ENCODE data around the gene ATP11A. TPM values are rescaled to one million over a fixed set of nuclear protein-coding genes. Genes with fewer than 3 reads are reported as not detected.

Gene ATP11A
- total RNA-seq, 1 experiment from 2014 or later: 65.3 TPM

GRCh38 chr13:112832811-112833210 is 143.0 kb downstream of the ATP11A start:
- Histone ChIP-seq H3K9ac (ENCODE audit: extremely low read depth, insufficient read length, low read length) (no peak overlapping the region), H3K14ac (ENCODE audit: insufficient read depth, low read length) (no peak overlapping the region), H3K79me2 (ENCODE audit: insufficient read depth, low read length) (no peaks in the 10 kb centered on the region; the same call in 1 of the 2 replicates), H2AK5ac (ENCODE audit: insufficient read length, low read length) (no peak overlapping the region), H2AFZ (ENCODE audit: low read length) (no peak overlapping the region), H3K4me2 (ENCODE audit: insufficient read depth, insufficient read length, low read length) (no peak overlapping the region), H4K20me1 (ENCODE audit: control insufficient read depth, insufficient read depth, insufficient read length) (no peaks in the 10 kb centered on the region), H3K56ac (ENCODE audit: insufficient read length, low read depth, low read length) (no peak overlapping the region), H4K5ac (ENCODE audit: insufficient read length, low read depth, low read length) (no peak overlapping the region), H2BK15ac (ENCODE audit: low read depth, low read length) (no peak overlapping the region), H3K4ac (ENCODE audit: low read depth, low read length) (no peak overlapping the region), H2BK12ac (ENCODE audit: insufficient read length, low read depth, low read length) (no peak overlapping the region), H3K18ac (ENCODE audit: insufficient read length, low read depth, low read length) (no peak overlapping the region), H3K9me3 (ENCODE audit: control insufficient read depth, low read depth, low read length) (no peaks in the 10 kb centered on the region), H2BK20ac (ENCODE audit: low read depth, low read length, poor library complexity, severe bottlenecking) (no peak overlapping the region), H3K23me2 (ENCODE audit: insufficient read length, low read depth, low read length, poor library complexity, severe bottlenecking) (peaks cover 3% of the 10 kb centered on the region), H4K8ac (replicated peaks; ENCODE audit: insufficient read length, low read depth, low read length) (no peak overlapping the region), H2BK5ac (ENCODE audit: insufficient read length, low read length) (no peak overlapping the region), H2BK120ac (ENCODE audit: low read depth, low read length, poor library complexity, severe bottlenecking) (no peak overlapping the region), H3K79me1 (ENCODE audit: insufficient read depth, low read depth, low read length, poor library complexity, severe bottlenecking) (no peaks in the 10 kb centered on the region), H4K91ac (ENCODE audit: insufficient read length, low read depth, low read length) (no peak overlapping the region), H3K23ac (ENCODE audit: insufficient read length, low read depth, low read length) (no peak overlapping the region), H3T11ph (ENCODE audit: low read length) (no peak overlapping the region), H3K4me1 (ENCODE audit: insufficient read depth, low read length) (no peaks in the 10 kb centered on the region), H3K27ac (ENCODE audit: insufficient read length, low read depth, low read length) (no peak overlapping the region), H3K27me3 (ENCODE audit: insufficient read depth, low read length) (no peaks in the 10 kb centered on the region)
- Mint-ChIP-seq H3K27ac (no peak overlapping the region; a peak in 1 of 7 replicates), H3K9me3 (no peaks in the 10 kb centered on the region), H3K4me3 (no peak overlapping the region), H3K36me3 (ENCODE audit: insufficient read depth in 1 of 3, low read depth in 3 of 3) (peaks cover 46 to 80% (median 79%) of the 10 kb centered on the region in 3 experiments), H3K4me1 (no peaks in the 10 kb centered on the region), H3K27me3 (ENCODE audit: low read depth) (no peaks in the 10 kb centered on the region)
- TF ChIP-seq CTCF (conservative IDR thresholded peaks at IDR 0.05): no peak
- no CpG with 5 or more reads among the region's 23 CpGs for WGBS (ENCODE audit: extremely low coverage, insufficient read length, low lambda C conversion rate)
- no peak for DNase-seq

All from H9 (cell line).